Heart left ventricle (tissue), 13 donors: ENCODE data around the gene MUSK.

Experiments used
- POLR2A ChIP-seq, 2 donors: fragments of 450-650 bp; IDR thresholded peaks; one replicate each; pipeline ENCODE4 v1.6.1; 2017; ENCODE audit warnings: antibody characterized with exemption in 2 of 2, mild to moderate bottlenecking in 2 of 2, moderate library complexity in 2 of 2
- TF ChIP-seq, protein P1 (sequence below), 12 donors: fragments of 200-600 bp; sonication (generic) in 4 of 12; IDR thresholded peaks; one replicate each; pipeline versions ENCODE4 v1.5.0 to v1.8.0; 2018 to 2022; ENCODE audit warnings: antibody characterized with exemption in 12 of 12, mild to moderate bottlenecking in 5 of 12
- donor health status: ischemic (EF 13 %, LVEDD 7.1; RV severe dilation, severe dysfunction).
- donor health status: DM: no; HTN: yes; CAD: no.
- donor health status: DM: no; HTN: no; CAD: no.
- donor health status: ischemic (EF 25% LVEDD 6.9; RV normal size, moderate dysfunction).
- donor health status: ischemic (EF 25% LVEDD 5.7; RV mildly dilated, moderate dysfunction).
- donor health status: ischemic (EF 35%, LVEDD 5.7; RV mildly dilated, moderate dysfunction).
- donor health status: nonischemic (EF 11% LVEDD 7.7; RV severe dilation, severe dysfunction).
- donor health status: DM: yes; HTN: yes; CAD: no.
- donor health status: PGD.
- donor health status: ischemic (EF 29% LVEDD 5.4; RV normal size, mild dysfunction).
- donor health status: nonischemic (EF 23%, LVEDD 6.1; RV moderate dilation, normal function).

DNA sequence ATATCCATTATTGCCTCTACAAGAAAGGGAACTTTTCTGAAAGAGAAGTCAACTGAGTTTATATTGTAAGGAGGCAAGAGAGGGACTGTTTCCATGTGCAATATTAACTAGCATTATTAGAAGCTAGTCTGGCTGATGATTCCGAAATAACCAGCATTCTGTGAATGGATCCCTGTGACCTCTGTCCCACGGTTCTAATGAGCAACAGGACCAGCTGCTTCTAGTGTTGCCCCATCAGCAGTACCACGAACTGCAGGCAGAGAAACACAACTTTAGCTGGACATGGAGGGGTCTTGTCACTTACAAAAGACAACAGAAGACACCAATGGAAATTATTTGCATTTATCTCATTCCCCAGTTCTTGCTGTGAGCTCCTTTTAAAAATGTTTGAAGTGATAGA, 95.4 kb downstream of the MUSK start:
- TF ChIP-seq, protein P1, sequence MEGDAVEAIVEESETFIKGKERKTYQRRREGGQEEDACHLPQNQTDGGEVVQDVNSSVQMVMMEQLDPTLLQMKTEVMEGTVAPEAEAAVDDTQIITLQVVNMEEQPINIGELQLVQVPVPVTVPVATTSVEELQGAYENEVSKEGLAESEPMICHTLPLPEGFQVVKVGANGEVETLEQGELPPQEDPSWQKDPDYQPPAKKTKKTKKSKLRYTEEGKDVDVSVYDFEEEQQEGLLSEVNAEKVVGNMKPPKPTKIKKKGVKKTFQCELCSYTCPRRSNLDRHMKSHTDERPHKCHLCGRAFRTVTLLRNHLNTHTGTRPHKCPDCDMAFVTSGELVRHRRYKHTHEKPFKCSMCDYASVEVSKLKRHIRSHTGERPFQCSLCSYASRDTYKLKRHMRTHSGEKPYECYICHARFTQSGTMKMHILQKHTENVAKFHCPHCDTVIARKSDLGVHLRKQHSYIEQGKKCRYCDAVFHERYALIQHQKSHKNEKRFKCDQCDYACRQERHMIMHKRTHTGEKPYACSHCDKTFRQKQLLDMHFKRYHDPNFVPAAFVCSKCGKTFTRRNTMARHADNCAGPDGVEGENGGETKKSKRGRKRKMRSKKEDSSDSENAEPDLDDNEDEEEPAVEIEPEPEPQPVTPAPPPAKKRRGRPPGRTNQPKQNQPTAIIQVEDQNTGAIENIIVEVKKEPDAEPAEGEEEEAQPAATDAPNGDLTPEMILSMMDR (IDR thresholded peaks at IDR 0.05): no peak
- TF ChIP-seq POLR2A (IDR thresholded peaks at IDR 0.05): no peak
